ENCODE data around the gene ADCY3. TPM values are rescaled to one million over a fixed set of nuclear protein-coding genes. Genes with fewer than 3 reads are reported as not detected.
"Not testable (repeated sequence)": the region's sequence is repeated elsewhere in the genome, so short reads cannot be mapped to it uniquely, and the experiment has no call there.

ADCY3 gene
- total RNA-seq, 1 donor from 2014 or later = 140 TPM

DNA sequence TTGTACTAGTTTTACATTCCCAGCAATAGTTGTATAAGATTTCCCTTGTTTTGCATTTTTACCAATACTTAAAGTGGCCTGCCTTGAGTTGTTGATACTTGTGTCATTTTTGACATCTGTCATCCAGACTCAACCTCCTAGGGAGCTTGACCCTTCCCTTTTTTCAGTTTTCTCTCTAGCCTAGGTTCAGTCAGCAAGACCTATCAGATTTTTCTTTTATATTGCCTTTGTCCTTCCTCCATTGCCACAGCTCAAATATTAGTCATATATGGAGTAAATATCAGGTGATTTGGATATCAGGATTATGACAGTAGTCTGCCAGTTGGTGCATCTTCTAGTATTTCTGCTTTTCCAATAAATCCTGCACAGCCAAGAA, 113.4 kb downstream of the ADCY3 start:
- H3K4me3 ChIP-seq = no peak overlapping the region
- DNase-seq (ENCODE audit: low spot score in 2 of 2) = no peak
- no peaks in the 10 kb centered on the region for H3K9me3 ChIP-seq
- H3K36me3 ChIP-seq = no peaks in the 10 kb centered on the region
- TF ChIP-seq, protein P1, sequence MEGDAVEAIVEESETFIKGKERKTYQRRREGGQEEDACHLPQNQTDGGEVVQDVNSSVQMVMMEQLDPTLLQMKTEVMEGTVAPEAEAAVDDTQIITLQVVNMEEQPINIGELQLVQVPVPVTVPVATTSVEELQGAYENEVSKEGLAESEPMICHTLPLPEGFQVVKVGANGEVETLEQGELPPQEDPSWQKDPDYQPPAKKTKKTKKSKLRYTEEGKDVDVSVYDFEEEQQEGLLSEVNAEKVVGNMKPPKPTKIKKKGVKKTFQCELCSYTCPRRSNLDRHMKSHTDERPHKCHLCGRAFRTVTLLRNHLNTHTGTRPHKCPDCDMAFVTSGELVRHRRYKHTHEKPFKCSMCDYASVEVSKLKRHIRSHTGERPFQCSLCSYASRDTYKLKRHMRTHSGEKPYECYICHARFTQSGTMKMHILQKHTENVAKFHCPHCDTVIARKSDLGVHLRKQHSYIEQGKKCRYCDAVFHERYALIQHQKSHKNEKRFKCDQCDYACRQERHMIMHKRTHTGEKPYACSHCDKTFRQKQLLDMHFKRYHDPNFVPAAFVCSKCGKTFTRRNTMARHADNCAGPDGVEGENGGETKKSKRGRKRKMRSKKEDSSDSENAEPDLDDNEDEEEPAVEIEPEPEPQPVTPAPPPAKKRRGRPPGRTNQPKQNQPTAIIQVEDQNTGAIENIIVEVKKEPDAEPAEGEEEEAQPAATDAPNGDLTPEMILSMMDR (IDR thresholded peaks at IDR 0.05) = no peak
- intact Hi-C loops (cut with DNase I) = no loop called here
- no peaks in the 10 kb centered on the region for H3K27me3 ChIP-seq
- H3K4me1 ChIP-seq = no peaks in the 10 kb centered on the region
- H3K27ac ChIP-seq = no peak overlapping the region

DNA sequence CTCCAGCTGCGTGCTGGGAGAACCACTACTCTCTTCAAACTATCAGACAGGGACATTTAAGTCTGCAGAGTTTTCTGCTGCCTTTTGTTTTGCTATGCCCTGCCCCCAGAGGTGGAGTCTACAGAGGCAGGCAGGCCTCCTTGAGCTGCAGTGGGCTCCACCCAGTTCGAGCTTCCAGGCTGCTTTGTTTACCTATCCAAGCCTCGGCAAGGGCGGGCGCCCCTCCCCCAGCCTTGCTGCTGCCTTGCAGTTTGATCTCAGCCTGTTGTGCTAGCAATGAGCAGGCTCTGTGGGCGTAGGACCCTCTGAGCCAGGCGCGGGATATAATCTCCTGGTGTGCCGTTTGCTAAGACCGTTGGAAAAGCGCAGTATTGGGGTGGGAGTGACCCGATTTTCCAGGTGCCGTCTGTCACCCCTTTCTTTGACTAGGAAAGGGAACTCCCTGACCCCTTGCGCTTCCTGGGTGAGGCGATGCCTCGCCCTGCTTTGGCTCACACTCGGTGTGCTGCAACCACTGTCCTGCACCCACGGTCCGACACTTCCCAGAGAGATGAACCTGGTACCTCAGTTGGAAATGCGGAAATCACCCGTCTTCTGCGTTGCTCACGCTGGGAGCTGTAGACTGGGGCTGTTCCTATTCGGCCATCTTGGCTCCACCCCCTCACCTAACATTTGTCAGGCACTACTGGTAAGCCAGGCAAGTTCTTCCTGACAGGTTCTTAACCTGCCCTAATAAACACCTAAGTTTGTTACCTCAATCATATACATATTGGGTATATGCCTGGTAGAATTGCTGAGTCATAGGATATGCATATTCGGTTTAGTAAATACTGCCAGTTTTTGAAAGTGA, 114.0 kb downstream of the ADCY3 start:
- H3K27ac ChIP-seq; H3K9me3 ChIP-seq; H3K36me3 ChIP-seq; DNase-seq (ENCODE audit: low spot score in 2 of 2); H3K4me3 ChIP-seq; intact Hi-C loops (cut with DNase I); H3K4me1 ChIP-seq; H3K27me3 ChIP-seq: not testable (repeated sequence)

DNA sequence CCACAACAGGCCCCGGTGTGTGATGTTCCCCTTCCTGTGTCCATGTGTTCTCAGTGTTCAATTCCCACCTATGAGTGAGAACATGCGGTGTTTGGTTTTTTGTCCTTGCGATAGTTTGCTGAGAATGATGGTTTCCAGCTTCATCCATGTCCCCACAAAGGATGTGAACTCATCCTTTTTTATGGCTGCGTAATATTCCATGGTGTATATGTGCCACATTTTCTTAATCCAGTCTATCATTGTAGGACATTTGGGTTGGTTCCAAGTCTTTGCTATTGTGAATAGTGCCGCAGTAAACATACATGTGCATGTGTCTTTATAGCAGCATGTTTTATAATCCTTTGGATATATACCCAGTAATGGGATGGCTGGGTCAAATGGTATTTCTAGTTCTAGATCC, 119.5 kb downstream of the ADCY3 start:
- H3K9me3 ChIP-seq; intact Hi-C loops (cut with DNase I); H3K4me3 ChIP-seq; H3K4me1 ChIP-seq; H3K36me3 ChIP-seq; H3K27ac ChIP-seq; DNase-seq (ENCODE audit: low spot score in 2 of 2); H3K27me3 ChIP-seq: not testable (repeated sequence)

DNA sequence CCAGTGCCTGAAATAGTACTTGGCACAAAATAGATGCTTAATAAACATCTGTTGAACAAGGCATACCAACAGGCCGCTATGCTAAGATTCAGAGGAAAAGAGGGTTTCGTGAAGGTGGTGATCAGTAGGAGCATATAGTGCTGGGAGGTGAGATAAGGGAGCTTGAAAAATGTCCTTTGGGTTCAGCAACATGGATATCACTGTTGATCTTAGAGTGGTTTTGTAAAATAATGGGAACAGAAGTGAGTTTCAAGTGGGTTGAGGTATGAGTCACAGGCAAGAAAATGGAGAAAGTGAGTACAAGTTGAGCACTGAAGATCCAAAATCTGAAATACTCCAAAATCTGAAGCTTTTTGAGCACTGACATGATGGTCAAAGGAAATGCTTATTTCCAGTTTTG, 122.4 kb downstream of the ADCY3 start:
- intact Hi-C loops (cut with DNase I) = no loop called here
- Histone ChIP-seq H3K4me1 (peaks cover 4% of the 10 kb centered on the region in 2 donors), H3K36me3 (no peaks in the 10 kb centered on the region), H3K27me3 (no peaks in the 10 kb centered on the region), H3K27ac (no peak overlapping the region), H3K9me3 (no peaks in the 10 kb centered on the region), H3K4me3 (no peak overlapping the region)
- TF ChIP-seq, protein P1 (IDR thresholded peaks at IDR 0.05) = no peak
- DNase-seq (ENCODE audit: low spot score in 2 of 2) = no peak

DNA sequence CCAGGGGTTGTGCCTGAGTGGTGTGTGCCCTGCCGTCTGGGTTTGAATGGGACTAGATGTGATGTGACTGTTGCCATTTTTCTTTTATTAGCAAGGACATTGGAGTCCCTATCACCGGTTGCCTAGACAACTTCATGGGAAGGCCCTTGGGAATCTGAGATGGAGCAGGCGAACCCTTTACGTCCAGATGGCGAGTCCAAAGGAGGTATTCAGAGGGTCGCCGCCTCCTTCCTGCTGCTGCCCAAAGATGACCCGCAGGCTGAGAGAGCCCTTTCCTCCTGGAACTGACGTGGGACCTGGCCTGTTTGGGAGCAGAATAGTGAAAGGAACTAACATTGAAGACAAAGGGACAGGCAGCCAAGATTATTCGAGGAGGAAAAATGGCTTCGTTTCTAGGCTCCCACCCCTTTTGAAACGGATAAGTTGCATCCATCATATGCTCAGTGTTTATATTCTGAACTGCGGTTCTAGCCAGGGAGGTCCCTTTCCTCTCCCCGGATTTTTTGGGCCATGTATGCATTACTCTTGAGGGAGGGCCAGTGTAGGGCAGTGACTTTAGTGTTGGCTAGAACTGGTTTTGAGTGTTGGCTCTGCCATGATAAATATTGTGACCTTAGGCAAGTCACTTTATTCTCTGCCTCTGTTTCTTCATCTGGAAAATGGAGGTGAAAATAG, 126.1 kb downstream of the ADCY3 start:
- TF ChIP-seq, protein P1 (IDR thresholded peaks at IDR 0.05) = no peak
- Histone ChIP-seq H3K4me1 (peaks cover 4 to 8% of the 10 kb centered on the region in 2 donors), H3K36me3 (no peaks in the 10 kb centered on the region), H3K27ac (peak overlapping the region in 1 of 2 donors; percentile 94), H3K27me3 (no peaks in the 10 kb centered on the region), H3K9me3 (no peaks in the 10 kb centered on the region), H3K4me3 (peak overlapping the region; percentile 72 to 74)
- no peak for DNase-seq (ENCODE audit: low spot score in 2 of 2)
- intact Hi-C loops (cut with DNase I) = loop anchor here (2.0 to 5.0 kb wide), 2 partner anchors 303 to 867 kb away; partner anchors contain the start of genes ATAD2B and NCOA1

DNA sequence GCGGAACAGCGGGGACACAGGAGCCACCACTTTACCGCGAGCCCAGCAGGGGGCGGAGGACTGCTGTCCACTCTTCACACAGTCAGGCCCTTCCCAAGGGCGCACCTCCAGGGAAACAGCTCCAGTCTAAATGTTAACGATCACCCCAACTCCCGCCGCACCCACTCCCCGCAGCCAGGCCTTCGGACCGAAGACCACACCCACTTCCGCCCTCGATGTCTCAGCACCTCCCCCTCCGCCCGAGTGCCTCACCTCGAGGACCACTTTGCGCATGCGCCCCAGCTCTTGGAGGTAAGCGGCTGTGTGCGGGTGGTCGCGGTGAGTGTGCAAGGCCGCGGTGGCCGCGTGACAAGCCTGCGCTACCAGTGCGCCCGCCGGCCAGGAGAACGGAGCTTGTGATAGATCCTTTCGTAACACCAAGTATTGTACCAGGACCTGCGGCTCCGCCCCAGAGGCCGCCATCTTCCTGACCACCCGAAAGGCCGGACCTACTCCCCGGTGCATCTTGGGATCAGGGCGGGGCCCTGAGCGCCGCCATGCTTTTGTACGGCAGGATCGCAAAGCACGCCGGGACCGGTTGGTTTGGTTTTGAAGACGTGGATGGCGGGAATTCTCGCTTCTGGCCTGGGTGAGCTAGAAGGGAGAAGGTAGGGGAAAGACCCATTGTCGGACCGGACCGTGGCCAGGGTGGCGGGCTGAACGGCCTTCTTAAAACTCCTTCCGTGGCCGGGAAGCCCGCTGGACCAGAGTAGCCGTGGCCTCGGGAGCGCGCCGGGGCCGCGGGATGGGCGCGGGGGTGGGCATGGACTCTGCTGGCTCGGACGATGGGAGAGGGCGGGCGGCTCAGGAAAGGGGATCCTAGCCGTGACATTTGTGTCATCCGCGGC, 126.9 kb downstream of the ADCY3 start, which contains the start of the genes CENPO and PTRHD1:
Gene CENPO, plus strand, starts transcription at position 552 of the 887 bp plus-strand sequence. CDS start 495 bp downstream, outside the sequence.
Gene PTRHD1, minus strand, starts transcription at position 518 of the 887 bp plus-strand sequence. Its CDS starts 14 bp downstream, at position 504.
- Histone ChIP-seq H3K36me3 (no peaks in the 10 kb centered on the region), H3K4me1 (peaks cover 4 to 8% of the 10 kb centered on the region in 2 donors), H3K27ac (peak within 1 kb of the TSS; percentile 94 to 95), H3K4me3 (peak within 1 kb of the TSS; percentile 72 to 74), H3K27me3 (no peaks in the 10 kb centered on the region), H3K9me3 (no peaks in the 10 kb centered on the region)
- DNase-seq (ENCODE audit: low spot score in 2 of 2) = peak; percentile 87 to 98
- intact Hi-C loops (cut with DNase I) = loop anchor here (2.0 to 5.0 kb wide), 2 partner anchors 302 to 866 kb away; partner anchors contain the start of genes ATAD2B and NCOA1
- TF ChIP-seq, protein P1 (IDR thresholded peaks at IDR 0.05) = peak; percentile 35 to 64 (median 60)
